Measurements from ENCODE around the gene CPNE4. TPM values are rescaled to one million over a fixed set of nuclear protein-coding genes. Genes with fewer than 3 reads are reported as not detected.

The CPNE4 gene
- total RNA-seq, 1 donor from 2014 or later = 52.3 TPM

DNA sequence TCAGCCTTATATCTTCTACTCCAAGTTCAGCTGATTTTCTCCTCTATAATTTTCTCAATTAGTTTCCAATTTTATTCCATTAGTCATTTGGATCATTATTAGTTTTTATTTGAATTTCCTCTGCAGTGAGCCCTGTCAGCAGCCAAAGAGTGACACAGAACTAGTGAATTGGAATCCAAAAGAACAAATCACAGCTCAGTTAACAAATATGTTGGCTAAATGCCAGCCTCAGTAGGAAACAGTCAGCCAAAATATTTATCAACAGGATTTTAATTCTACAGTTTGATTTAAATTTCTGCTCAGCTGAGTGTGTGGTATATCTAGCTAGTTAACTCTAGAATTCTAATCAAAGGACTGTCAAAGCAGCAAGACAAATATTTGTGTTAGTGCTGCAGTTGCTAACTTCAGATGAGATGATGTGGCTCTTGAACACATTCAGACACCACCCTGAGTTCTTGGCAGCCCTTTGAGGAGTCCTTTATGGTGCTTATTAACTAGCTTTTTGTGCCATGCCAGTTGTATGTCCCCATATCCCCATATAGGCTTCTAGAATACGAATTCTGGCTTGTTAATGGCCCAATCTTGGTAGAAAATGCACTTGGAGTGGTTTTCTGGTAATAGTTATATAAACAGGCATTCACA lies 194.5 kb downstream of the CPNE4 start:
- intact Hi-C loops (cut with DNase I) = no loop called here
- DNase-seq (no peak), ATAC-seq (ENCODE audit: poor library complexity) (peak; percentile 38)

GRCh38 chr3:131835906-131836305 lies 198.9 kb downstream of the CPNE4 start:
- ATAC-seq (ENCODE audit: poor library complexity) (no peak), DNase-seq (no peak)
- intact Hi-C loops (cut with DNase I) = no loop called here

DNA sequence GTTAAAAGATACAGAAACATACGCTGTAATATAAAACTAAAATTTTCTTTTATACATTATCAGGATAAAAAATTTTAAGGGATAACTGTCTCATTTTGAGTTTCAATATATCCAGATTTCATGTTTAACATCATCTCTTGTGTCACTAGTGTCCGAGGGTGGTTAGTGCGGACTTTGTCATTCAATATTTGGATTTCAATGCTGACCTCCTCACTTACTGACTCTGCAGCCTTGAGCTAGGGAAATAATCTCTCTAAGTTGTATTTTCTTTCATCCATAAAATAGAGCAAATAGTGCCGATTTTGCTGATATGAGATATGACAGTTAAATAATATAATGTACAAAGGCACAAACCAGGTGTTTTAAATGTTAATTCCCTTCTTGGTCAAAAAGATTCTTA lies 203.2 kb downstream of the CPNE4 start:
- no peak for ATAC-seq (ENCODE audit: poor library complexity)
- no peak for DNase-seq
- intact Hi-C loops (cut with DNase I) = no loop called here

- DNase-seq = no peak
- intact Hi-C loops (cut with DNase I) = no loop called here
- ATAC-seq (ENCODE audit: poor library complexity) = no peak
These were observed 213.5 kb downstream of the CPNE4 start for GRCh38 chr3:131821191-131821762.

GRCh38 chr3:131819381-131820055 lies 215.3 kb downstream of the CPNE4 start:
- no peak for DNase-seq
- no peak for ATAC-seq (ENCODE audit: poor library complexity)
- intact Hi-C loops (cut with DNase I) = no loop called here

GRCh38 chr3:131812433-131812832 lies 222.4 kb downstream of the CPNE4 start:
- DNase-seq = no peak
- no peak for ATAC-seq (ENCODE audit: poor library complexity)
- intact Hi-C loops (cut with DNase I) = no loop called here

- intact Hi-C loops (cut with DNase I) = no loop called here
- ATAC-seq (ENCODE audit: poor library complexity) = peak; percentile 39
- DNase-seq = no peak
These were observed 223.3 kb downstream of the CPNE4 start for GRCh38 chr3:131811481-131811880.

- ATAC-seq (ENCODE audit: poor library complexity) = no peak
These were observed 227.0 kb downstream of the CPNE4 start for GRCh38 chr3:131807822-131808221.

GRCh38 chr3:131806736-131807135 lies 228.1 kb downstream of the CPNE4 start:
- intact Hi-C loops (cut with DNase I) = no loop called here
- ATAC-seq (ENCODE audit: poor library complexity) = no peak
- no peak for DNase-seq

More at GRCh38 chr3:131807822-131808221, 227.0 kb downstream of the CPNE4 start:
- intact Hi-C loops (cut with DNase I) = no loop called here
- DNase-seq = no peak

- peak; percentile 68 for DNase-seq
- intact Hi-C loops (cut with DNase I) = no loop called here
- ATAC-seq (ENCODE audit: poor library complexity) = peak; percentile 96
These were observed 230.2 kb downstream of the CPNE4 start for GRCh38 chr3:131804565-131805133.

- no peak for ATAC-seq (ENCODE audit: poor library complexity)
- no peak for DNase-seq
- intact Hi-C loops (cut with DNase I) = no loop called here
These were observed 231.7 kb downstream of the CPNE4 start for GRCh38 chr3:131803113-131803512.

DNA sequence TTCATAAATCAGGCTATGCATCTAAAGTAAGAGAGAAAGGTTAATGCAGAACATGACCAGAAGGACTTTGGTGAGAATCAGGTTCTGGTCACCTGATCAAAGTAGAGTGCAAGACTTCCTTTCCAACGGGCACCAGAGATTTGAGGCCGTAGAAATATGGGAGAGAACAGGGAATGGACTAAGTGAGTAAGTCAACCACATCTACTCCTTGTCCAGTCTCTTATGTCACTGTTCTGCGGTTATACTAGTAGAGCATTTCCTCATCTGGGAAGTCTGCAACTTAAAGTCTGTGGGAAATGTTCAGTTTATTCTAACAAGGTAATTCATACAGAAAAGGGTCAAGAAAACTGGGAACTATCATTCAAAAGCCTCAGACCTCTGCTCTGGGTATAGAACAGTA lies 232.8 kb downstream of the CPNE4 start:
- DNase-seq = no peak
- intact Hi-C loops (cut with DNase I) = no loop called here
- ATAC-seq (ENCODE audit: poor library complexity) = no peak

- intact Hi-C loops (cut with DNase I) = no loop called here
- no peak for DNase-seq
- no peak for ATAC-seq (ENCODE audit: poor library complexity)
These were observed 233.2 kb downstream of the CPNE4 start for GRCh38 chr3:131801566-131801965.

- DNase-seq (no peak), ATAC-seq (ENCODE audit: poor library complexity) (no peak)
- intact Hi-C loops (cut with DNase I) = no loop called here
These were observed 237.0 kb downstream of the CPNE4 start for GRCh38 chr3:131797776-131798175.

- no peak for DNase-seq
- intact Hi-C loops (cut with DNase I) = no loop called here
- no peak for ATAC-seq (ENCODE audit: poor library complexity)
These were observed 238.1 kb downstream of the CPNE4 start for GRCh38 chr3:131796558-131797198.

DNA sequence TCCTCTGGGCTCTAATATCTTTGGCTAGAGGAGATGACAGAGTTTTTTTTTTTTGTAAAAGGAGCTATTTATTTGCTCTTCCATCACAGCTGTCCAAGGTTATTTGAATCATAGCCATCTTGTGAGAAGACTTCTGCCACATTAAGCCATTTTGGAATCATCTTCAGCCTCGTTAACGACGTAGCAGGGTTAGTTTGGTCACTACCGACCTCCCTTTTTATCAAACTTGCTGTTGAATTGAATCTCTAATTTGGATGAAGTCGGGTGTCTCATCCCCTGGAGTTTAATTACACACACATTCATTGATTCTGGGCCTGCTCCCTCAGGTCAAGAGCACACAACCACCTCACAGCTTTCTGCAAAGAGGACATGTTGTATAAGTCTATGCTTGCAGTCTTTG lies 238.7 kb downstream of the CPNE4 start:
- ATAC-seq (ENCODE audit: poor library complexity) = no peak
- intact Hi-C loops (cut with DNase I) = no loop called here
- no peak for DNase-seq

DNA sequence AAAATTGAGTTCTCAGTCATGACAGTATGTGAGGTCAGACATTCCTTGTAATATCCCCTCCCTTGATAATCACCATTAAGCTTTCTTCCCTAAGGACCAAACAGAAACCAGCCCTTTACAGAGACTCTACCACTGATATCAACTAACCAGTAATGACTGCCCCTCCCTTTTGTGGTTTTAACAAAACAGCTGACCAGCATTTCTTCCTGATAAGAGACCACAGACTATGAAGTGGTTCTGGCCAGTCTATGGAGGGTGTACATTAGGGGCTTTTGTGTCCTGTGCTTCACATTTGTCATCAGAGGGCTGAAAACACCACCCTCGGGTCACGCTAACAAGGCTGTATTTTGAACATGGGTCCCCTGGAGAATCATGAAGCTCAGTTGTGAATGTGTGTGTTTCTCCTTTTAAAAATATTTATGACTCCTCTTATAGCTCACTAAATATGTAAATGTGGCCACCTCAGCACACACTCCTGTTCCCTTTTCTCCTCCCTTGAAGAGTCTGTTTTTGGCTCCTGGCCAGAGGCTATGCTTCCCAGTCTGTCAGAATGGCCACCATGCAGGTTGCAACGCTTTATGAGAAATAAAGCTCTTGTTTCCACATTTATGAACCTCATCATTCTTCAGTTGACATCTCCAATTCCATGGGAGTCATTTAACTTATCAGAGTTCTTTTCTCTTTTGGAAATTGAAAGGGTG lies 239.3 kb downstream of the CPNE4 start:
- no peak for DNase-seq
- ATAC-seq (ENCODE audit: poor library complexity) = no peak
- intact Hi-C loops (cut with DNase I) = loop anchor here (2.0 kb wide), 1 partner anchor 233 kb away; no protein-coding TSS in a partner anchor

GRCh38 chr3:131794766-131795388 lies 239.9 kb downstream of the CPNE4 start:
- DNase-seq = no peak
- intact Hi-C loops (cut with DNase I) = loop anchor here (2.0 kb wide), 1 partner anchor 234 kb away; no protein-coding TSS in a partner anchor
- peak; percentile 83 for ATAC-seq (ENCODE audit: poor library complexity)

All from Right ventricle myocardium superior (tissue), 1 donor.